Measurements from ENCODE around the gene GREB1.

Gene GREB1

GRCh38 chr2:11560806-11561205 is 27.0 kb downstream of the GREB1 start:
- no peak for DNase-seq

DNA sequence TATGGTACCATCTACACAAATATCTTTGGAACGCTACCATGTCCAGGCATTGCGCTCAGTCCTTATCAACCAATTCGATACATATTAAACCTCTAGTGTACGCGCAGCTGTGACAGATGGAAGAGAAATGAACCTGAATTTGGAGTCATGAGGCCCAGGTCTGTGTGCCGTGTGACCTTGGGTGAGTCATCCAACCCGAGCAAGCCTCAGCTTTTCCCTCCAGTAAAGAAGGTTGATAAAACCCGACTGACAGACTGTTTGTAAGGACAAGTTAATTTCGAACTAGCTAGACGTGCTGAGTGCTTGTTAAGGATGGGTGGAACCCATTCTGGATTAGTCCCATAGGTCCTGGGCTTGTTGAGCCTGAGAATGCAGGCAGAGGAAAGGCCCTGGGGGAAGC is 28.2 kb downstream of the GREB1 start:
- no peak for DNase-seq

- DNase-seq = no peak
Observed at GRCh38 chr2:11562476-11562875, 28.6 kb downstream of the GREB1 start.

- DNase-seq = no peak
Observed at GRCh38 chr2:11563784-11564666, 30.2 kb downstream of the GREB1 start.

- no peak for DNase-seq
Observed at GRCh38 chr2:11564816-11565567, 31.1 kb downstream of the GREB1 start.

DNA sequence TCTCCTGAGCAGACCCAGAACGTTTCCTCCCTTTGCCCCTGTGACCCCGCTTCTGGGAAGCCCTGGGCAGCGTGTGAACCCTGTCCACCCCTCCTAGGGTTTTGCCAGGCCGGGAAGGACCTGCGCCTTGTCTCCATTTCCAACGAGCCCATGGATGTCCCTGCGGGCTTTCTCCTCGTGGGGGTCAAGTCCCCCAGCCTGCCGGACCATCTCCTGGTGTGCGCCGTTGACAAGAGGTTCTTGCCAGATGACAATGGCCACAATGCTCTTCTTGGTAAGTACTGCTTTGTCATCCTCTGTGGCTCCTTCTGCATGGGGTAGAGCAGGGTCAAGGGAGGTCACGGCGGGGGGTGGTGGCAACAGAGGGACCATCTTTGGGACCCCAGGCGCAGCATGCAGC is 32.5 kb downstream of the GREB1 start:
- no peak for DNase-seq

- no peak for DNase-seq
Observed at GRCh38 chr2:11567631-11568031, 33.8 kb downstream of the GREB1 start.

- no peak for DNase-seq
Observed at GRCh38 chr2:11568436-11568835, 34.6 kb downstream of the GREB1 start.

DNA sequence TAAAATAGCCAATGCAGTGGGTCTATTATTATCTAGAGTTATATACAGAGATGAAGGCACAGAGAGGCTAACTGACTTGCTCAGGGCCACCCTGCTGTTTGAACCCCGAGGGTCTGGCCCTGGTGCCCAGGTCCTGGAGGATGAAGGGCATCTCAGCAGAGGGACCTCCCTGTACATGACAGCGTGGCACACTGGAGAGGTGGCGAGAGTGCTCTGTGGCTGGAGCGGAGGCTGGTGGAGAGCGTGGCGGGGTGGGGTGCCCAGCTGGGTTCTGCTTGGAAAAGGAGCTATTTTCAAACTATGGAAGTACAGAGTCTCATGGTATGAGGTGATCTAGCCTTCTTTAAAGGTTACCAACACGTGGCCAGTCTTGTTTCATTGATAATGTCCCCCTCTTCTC is 35.8 kb downstream of the GREB1 start:
- no peak for DNase-seq

DNA sequence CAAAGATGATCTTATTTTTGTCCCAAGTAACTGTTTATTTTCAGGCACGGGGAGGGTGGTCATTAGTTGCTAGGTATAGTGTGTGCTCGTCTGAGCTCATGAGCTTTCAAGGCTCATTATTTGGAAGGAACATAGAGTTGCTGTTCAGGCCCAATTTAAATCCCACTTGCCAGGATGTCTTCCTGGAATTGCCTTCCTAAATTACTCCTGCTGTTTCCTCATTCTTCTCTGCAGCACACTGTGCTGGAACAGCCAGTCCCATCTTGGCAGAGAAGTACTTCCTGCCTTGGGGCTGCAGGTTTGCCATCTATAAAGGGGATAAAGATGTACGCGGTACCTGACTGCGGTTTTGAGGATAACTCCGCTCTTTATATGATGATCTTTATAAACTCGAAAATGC is 37.3 kb downstream of the GREB1 start:
- no peak for DNase-seq

DNA sequence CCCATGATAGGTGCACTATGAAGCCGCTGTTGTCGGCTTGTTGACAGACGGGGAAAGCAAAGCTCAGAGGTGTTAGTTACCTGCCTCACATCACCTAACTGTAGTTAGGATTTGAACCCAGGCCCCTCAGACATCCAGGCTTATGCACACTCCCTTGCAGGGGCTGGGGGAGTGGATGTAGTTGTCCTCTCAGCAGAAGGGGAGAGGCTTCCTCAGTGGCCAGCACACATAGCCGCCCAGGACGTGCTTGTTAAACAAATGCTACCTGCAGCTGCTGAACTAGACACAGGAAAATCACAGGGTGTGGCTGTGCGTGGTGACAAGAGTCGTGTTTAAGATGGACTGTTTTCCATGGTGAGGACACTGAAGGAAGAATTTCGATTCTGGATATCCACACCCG is 39.2 kb downstream of the GREB1 start:
- no peak for DNase-seq

DNA sequence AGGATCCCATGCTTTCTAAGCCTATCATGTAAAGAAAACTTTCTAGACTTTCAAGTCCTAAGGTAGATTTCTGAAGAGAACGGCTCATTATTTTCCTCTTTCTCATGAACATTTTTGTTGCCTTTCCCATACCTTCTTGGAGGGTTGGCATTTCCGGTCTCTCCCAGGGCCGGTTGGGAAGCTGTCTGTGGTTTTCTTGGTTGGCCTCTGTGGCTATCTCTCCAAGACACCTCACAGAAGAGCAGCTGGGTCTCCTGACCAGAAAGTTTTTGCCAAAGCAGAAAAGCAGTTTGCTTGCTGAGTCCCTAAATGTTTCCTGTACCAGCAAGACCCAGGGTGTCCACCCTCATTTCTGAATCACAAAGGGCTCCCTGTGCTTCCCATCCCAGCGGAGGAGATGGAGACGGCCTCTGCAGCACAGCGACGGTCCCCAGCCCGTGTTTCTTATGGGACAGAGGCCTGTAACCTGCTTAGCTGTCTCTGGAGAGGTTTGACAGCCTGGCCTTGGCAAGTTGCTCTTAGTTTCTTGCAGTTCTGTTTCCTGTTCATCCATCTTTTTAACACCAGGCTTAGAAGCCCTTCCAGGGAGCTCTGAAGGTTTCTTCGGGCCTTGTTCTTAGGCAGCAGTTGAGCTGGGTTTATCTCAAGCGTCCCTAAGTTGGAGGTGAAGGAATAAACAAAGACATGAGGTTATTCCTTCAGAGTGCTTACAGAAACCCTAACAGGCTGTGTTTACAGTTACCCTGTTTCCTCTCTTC is 39.8 kb downstream of the GREB1 start:
- no peak for DNase-seq

DNA sequence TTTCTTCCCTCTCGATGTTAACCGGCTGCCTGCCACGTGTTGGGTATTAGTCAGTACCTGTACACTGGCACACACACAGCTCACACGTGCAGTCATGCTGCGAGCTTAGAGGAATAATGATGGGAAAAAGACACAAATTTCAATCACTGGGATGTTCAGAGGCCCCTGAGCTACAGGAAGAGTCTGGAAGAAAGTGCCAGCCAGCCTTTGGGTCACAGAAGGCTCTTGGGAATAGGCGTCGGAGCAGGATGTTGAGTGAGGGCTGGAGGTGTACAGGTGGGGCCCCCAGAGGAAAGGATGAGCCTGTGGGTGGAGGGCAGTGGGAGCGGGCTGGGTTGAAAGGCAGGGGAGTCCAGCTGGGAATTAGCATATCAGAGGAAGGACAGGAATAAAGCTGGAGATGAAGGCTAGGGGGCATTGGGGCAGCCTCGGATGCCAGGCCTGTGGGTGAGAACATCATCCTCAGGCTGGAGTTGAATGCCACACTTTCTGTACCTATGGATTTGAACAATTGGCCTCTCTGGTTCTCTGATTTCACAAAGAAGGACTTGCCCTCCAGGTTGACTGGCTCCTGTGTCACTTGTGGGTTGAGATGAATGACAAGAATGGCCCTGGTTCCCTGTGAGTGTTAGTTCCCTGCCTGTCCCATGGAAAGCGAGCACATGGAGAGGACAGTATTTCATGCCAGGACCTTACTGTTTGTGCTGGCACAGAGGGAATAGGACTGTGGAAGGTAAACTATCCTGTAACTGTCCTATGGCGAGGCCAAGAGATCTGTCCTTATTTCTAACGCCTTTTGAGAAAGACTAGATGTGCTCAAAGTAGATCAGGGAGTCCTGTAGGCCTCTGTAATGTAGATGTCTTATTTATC is 40.6 kb downstream of the GREB1 start:
- DNase-seq = no peak

DNA sequence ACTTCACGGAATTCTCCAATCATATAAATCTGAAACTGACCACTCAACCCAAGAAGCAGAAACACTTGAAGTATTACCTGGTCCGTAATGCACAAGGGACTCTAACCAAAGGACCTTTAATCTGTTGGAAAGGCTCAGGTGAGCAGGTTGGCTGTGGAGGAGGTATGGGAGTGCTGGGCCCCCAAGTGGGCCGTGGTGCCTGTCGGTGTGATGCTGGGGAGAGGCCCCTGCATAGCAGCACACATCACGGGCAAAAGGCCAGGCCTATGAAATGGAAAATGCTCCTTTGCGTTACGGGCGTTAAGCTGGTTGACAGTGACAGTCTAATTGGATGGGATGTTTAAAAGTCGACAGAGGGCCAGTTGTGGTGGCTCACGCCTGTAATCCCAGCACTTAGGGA is 42.6 kb downstream of the GREB1 start:
- no peak for DNase-seq

- no peak for DNase-seq
Observed at GRCh38 chr2:11577101-11577883, 43.4 kb downstream of the GREB1 start.

GRCh38 chr2:11578081-11578948 is 44.5 kb downstream of the GREB1 start:
- DNase-seq = no peak

GRCh38 chr2:11578986-11579774 is 45.3 kb downstream of the GREB1 start:
- DNase-seq = no peak

GRCh38 chr2:11579867-11580659 is 46.2 kb downstream of the GREB1 start:
- DNase-seq = no peak

DNA sequence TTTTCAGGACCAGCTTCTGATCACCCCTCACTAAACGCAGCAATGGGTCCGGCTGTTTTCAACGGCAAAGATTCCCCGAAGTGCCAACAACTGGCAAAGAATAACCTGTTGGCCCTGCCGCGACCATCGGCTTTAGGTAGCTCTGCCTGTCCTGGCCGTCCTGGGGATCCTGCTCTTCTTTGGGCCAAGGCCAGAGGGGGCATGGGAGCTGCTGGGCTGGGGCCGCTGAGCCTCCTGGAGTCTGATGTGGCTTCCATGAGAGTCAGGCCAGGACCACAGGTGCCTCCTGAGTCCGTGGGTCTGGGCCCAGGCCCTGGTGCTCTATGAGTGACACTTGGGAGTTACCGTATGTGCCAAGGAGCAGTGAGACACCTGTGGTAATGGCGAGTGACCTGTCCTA is 46.9 kb downstream of the GREB1 start:
- no peak for DNase-seq

Data from stimulated activated CD4-positive, alpha-beta T cell treated with anti-CD3 and anti-CD28 coated beads, Interleukin-4, amount 100 ng/mL, for 4 hours (primary cell).